Heart right ventricle (tissue), 16 donors: Measurements from ENCODE around the gene RUSF1. TPM values are rescaled to one million over a fixed set of nuclear protein-coding genes. Genes with fewer than 3 reads are reported as not detected.

Experiments used
- ATAC-seq, 8 donors: fragments of 200-7000 bp; cut with Tn5 transposase; one replicate each; pipeline ENCODE4 v1.9.1; 2020; ENCODE audit warnings: mild to moderate bottlenecking in 8 of 8, moderate library complexity in 8 of 8, moderate number of reproducible peaks in 1 of 8
- DNase-seq, 2 donors: peaks; one replicate each; pipeline ENCODE4 v3.0.0-alpha.2; 2020
- H3K27ac ChIP-seq, 10 donors: fragments of 200-600 bp; sonication (generic) in 2 of 10; one replicate each; pipeline versions ENCODE4 v1.5.0 to v1.8.0; 2020 to 2022; ENCODE audit warnings: mild to moderate bottlenecking in 3 of 10
- H3K27me3 ChIP-seq, 7 donors: fragments of 200-600 bp; one replicate each; pipeline ENCODE4 v1.8.0; 2021 to 2022; ENCODE audit warnings: mild to moderate bottlenecking in 2 of 7
- H3K36me3 ChIP-seq, 9 donors: fragments of 200-600 bp; sonication (generic) in 1 of 9; one replicate each; pipeline versions ENCODE4 v1.5.0 to v1.8.0; 2020 to 2022; ENCODE audit warnings: mild to moderate bottlenecking in 2 of 9
- H3K4me1 ChIP-seq, 9 donors: fragments of 200-600 bp; sonication (generic) in 1 of 9; one replicate each; pipeline versions ENCODE4 v1.5.0 to v1.8.0; 2020 to 2022; ENCODE audit warnings: mild to moderate bottlenecking in 4 of 9
- H3K4me3 ChIP-seq, 10 donors: fragments of 200-600 bp; sonication (generic) in 2 of 10; one replicate each; pipeline versions ENCODE4 v1.5.0 to v1.8.0; 2020 to 2022; ENCODE audit warnings: mild to moderate bottlenecking in 7 of 10, moderate library complexity in 2 of 10
- H3K9me3 ChIP-seq, 11 donors: fragments of 200-600 bp in 10 of 11; sonication (generic) in 2 of 11; one replicate each; pipeline versions ENCODE4 v1.5.0 to v1.8.0; 2013 to 2022; ENCODE audit warnings: mild to moderate bottlenecking in 2 of 11, control low read depth in 1 of 11, moderate library complexity in 1 of 11
- CTCF ChIP-seq, 9 donors: fragments of 200-600 bp; sonication (generic) in 2 of 9; IDR thresholded peaks; one replicate each; pipeline versions ENCODE4 v1.5.0 to v1.8.0; 2021 to 2022; ENCODE audit warnings: antibody characterized with exemption in 9 of 9, mild to moderate bottlenecking in 5 of 9, moderate library complexity in 1 of 9
- WGBS, 2 donors: extraction: QIAGEN DNeasy Blood & Tissue Kit; methylation state at CpG; one replicate each; pipeline ENCODE4 v1.1.7; 2013; ENCODE audit warnings: inconsistent platforms in 1 of 2; 5-methylcytosine and 5-hydroxymethylcytosine counted together
- intact Hi-C, 10 donors: fragments of 100-400 bp; cut with DNase I; formaldehyde crosslinking; loops; one replicate each; pipeline versions ENCODE4 v1.11.1 to v1.14.2; 2022
- polyA plus RNA-seq, 2 donors: library from polyadenylated mRNA; stranded (reverse); fragments of 200-250 nt; gene quantifications; one replicate each; pipeline ENCODE4 v1.2.3, GENCODE V29; 2013
- total RNA-seq, 10 donors: library from RNA; stranded (reverse); fragmentation: NEBNext Ultra II Directional in 3 of 10; extraction: Animal tissue kit (Norgen Biotek cat#: 25700) in 3 of 10; gene quantifications; one replicate each; pipeline versions ENCODE4 v1.2.1 to v1.2.4, GENCODE V29; 2021 to 2023
- donor health status: Arrhythmogenic right ventricular cardiomyopathy.
- donor health status: ischemic (EF 13 %, LVEDD 7.1; RV severe dilation, severe dysfunction).
- donor health status: healthy with polysubstance abuse.
- donor health status: DM: no; HTN: yes; CAD: no.
- donor health status: DM: no; HTN: no; CAD: no.
- donor health status: ischemic (EF 25% LVEDD 6.9; RV normal size, moderate dysfunction).
- donor health status: ischemic (EF 25% LVEDD 5.7; RV mildly dilated, moderate dysfunction).
- donor health status: healthy.
- donor health status: DM: yes; HTN: yes; CAD: no.
- donor health status: Ischemic cardiomyopathy.
- donor health status: ischemic (EF 35%, LVEDD 5.7; RV mildly dilated, moderate dysfunction).
- donor health status: nonischemic (EF 11% LVEDD 7.7; RV severe dilation, severe dysfunction).
- donor health status: DM: yes; HTN: yes; CAD: no.
- donor health status: PGD.
- donor health status: ischemic (EF 29% LVEDD 5.4; RV normal size, mild dysfunction).
- donor health status: nonischemic (EF 23%, LVEDD 6.1; RV moderate dilation, normal function).

Gene RUSF1
- total and polyA plus RNA-seq, 12 donors: 21.9 to 44.4 (median 25.0) TPM

- H3K36me3 ChIP-seq: peaks cover 0 to 58% (median 40%) of the 10 kb centered on the region in 9 donors
- WGBS, 2 donors: 69 to 81% methylated on average over 3 of the region's 3 CpGs
- intact Hi-C loops: loop anchor here in 2 of 10 donors (5.0 to 10.0 kb wide), 4 partner anchors 39 to 363 kb away; a partner anchor contains a TSS
Measured at GRCh38 chr16:31501226-31501965, 6.8 kb downstream of the RUSF1 start.

GRCh38 chr16:31499928-31500327, 8.3 kb downstream of the RUSF1 start:
- H3K27me3 ChIP-seq: no peaks in the 10 kb centered on the region
- H3K36me3 ChIP-seq: peaks cover 0 to 59% (median 54%) of the 10 kb centered on the region in 9 donors
- H3K4me1 ChIP-seq: peaks cover 0 to 30% (median 18%) of the 10 kb centered on the region in 9 donors
- no peak for TF ChIP-seq CTCF (IDR thresholded peaks at IDR 0.05)
- ATAC-seq: no peak
- no peak for DNase-seq
- no peak overlapping the region for H3K27ac ChIP-seq
- H3K9me3 ChIP-seq: no peaks in the 10 kb centered on the region
- no peak overlapping the region for H3K4me3 ChIP-seq
- intact Hi-C loops: loop anchor here in 3 of 10 donors (5.0 to 10.0 kb wide), 4 partner anchors 38 to 365 kb away; a partner anchor contains a TSS
- 93% methylated on average over 8 of the region's 8 CpGs for WGBS, 2 donors

More at GRCh38 chr16:31501226-31501965, 6.8 kb downstream of the RUSF1 start:
- no peak for DNase-seq
- Histone ChIP-seq H3K4me1 (peaks cover 0 to 42% (median 26%) of the 10 kb centered on the region in 9 donors), H3K27ac (no peak overlapping the region), H3K4me3 (no peak overlapping the region), H3K27me3 (no peaks in the 10 kb centered on the region), H3K9me3 (no peaks in the 10 kb centered on the region)
- ATAC-seq: no peak
- TF ChIP-seq CTCF (IDR thresholded peaks at IDR 0.05): no peak

- DNase-seq (no peak), ATAC-seq (no peak)
- intact Hi-C loops: loop anchor here in 1 of 10 donors (10.0 kb wide), 1 partner anchor 366 kb away; no protein-coding TSS in a partner anchor
- TF ChIP-seq CTCF (IDR thresholded peaks at IDR 0.05): no peak
- Histone ChIP-seq H3K27me3 (no peaks in the 10 kb centered on the region), H3K4me1 (peaks cover 0 to 16% (median 7%) of the 10 kb centered on the region in 9 donors), H3K9me3 (no peaks in the 10 kb centered on the region), H3K4me3 (no peak overlapping the region), H3K36me3 (peaks cover 0 to 73% (median 60%) of the 10 kb centered on the region in 9 donors), H3K27ac (no peak overlapping the region)
- WGBS, 2 donors: 96 to 97% methylated on average over 8 of the region's 8 CpGs
Measured at GRCh38 chr16:31498493-31498892, 9.7 kb downstream of the RUSF1 start.

- TF ChIP-seq CTCF (IDR thresholded peaks at IDR 0.05): no peak
- H3K4me3 ChIP-seq: no peak overlapping the region
- H3K9me3 ChIP-seq: no peaks in the 10 kb centered on the region
- no peak overlapping the region for H3K27ac ChIP-seq
- H3K27me3 ChIP-seq: no peaks in the 10 kb centered on the region
- 65 to 84% methylated on average over 10 of the region's 10 CpGs for WGBS, 2 donors
- DNase-seq: no peak
- H3K4me1 ChIP-seq: no peaks in the 10 kb centered on the region
- intact Hi-C loops: loop anchor here in 1 of 10 donors (10.0 kb wide), 1 partner anchor 368 kb away; no protein-coding TSS in a partner anchor
- H3K36me3 ChIP-seq: peaks cover 0 to 91% (median 71%) of the 10 kb centered on the region in 9 donors
- no peak for ATAC-seq
Measured at GRCh38 chr16:31496670-31497069, 11.5 kb downstream of the RUSF1 start.
